ENCODE data around the gene ZNF341.

ZNF341 gene

DNA sequence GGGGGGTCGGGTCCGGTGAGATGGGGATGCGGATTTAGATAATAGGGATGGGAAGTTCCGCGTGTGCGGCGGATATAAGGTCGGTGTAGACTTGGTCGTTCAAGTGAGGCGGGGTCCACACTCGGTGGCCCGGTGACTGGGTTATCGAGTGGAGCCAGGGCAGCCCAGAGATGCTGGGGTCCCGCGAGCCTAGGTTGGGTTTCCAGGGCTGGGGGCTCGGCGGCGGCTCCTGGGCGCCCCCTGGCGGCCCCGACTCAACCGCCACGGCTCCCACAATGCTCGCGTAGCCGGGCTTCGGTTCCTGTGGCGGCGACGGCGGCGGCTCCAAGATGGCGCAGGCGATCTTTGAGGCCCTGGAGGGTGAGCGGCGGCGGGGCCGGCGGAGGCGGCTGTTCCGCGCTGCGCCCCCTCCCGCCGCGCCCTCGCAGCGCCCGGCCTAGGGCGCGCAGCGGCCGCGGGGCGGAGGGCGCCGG is at the start of gene ZNF341:
Gene ZNF341, plus strand, starts transcription at position 304 of the 473 bp plus-strand sequence. Its CDS starts 26 bp downstream, at position 330.
- H3K27ac Mint-ChIP-seq, result peak within 1 kb of the TSS; percentile 93
- no peaks in the 10 kb centered on the region for H3K27me3 Mint-ChIP-seq
- H3K4me3 Mint-ChIP-seq, result peak within 1 kb of the TSS; percentile 86
- H3K4me1 Mint-ChIP-seq (ENCODE audit: low read depth), result peaks cover 22% of the 10 kb centered on the region
- peaks cover 13% of the 10 kb centered on the region for H3K36me3 Mint-ChIP-seq (ENCODE audit: low read depth)
- peaks cover 5% of the 10 kb centered on the region for H3K9me3 Mint-ChIP-seq

DNA sequence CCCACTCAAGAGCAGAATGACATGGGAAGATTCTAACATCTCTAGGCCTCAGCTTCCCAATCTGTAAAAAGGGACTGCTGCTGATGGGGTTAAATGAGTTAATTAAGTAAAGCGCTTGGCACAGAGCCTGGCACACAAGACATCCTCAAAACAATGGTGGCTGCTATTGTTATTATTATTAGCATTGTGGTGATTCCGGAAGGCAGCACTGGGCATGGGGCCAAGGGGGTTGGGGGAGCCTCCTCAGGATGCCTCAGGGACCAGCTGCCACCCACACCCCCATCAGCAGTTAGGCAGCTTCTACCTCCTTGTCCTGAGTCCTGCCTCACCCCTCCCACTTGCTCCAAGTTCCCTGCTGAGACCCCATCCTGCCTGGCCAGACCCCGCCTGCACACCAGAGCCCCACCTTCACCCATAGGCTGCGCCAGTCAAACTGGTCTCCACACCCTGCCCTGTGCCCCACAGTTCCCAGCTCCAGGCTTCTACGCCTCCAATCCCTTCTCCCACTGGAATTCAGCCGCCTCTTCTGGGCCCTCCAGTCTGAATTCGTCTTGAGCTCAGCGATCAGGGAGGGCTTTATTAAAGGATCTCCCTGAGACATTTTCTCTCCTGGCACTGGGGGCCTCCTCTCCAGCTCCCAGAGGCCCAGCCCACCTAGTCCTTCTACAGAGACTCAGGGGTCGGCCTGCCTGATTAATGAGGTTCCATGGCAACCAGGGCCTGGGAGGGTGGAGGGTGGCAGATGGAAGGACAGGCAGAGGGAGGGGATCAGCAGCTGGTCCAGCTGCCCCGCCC is 47.1 kb upstream of the ZNF341 start:
- H3K4me1 Mint-ChIP-seq (ENCODE audit: low read depth), result peaks cover 82% of the 10 kb centered on the region
- peak overlapping the region; percentile 92 for H3K27ac Mint-ChIP-seq
- H3K9me3 Mint-ChIP-seq, result no peaks in the 10 kb centered on the region
- peaks cover 17% of the 10 kb centered on the region for H3K36me3 Mint-ChIP-seq (ENCODE audit: low read depth)
- peak overlapping the region; percentile 93 for H3K4me3 Mint-ChIP-seq
- no peaks in the 10 kb centered on the region for H3K27me3 Mint-ChIP-seq

DNA sequence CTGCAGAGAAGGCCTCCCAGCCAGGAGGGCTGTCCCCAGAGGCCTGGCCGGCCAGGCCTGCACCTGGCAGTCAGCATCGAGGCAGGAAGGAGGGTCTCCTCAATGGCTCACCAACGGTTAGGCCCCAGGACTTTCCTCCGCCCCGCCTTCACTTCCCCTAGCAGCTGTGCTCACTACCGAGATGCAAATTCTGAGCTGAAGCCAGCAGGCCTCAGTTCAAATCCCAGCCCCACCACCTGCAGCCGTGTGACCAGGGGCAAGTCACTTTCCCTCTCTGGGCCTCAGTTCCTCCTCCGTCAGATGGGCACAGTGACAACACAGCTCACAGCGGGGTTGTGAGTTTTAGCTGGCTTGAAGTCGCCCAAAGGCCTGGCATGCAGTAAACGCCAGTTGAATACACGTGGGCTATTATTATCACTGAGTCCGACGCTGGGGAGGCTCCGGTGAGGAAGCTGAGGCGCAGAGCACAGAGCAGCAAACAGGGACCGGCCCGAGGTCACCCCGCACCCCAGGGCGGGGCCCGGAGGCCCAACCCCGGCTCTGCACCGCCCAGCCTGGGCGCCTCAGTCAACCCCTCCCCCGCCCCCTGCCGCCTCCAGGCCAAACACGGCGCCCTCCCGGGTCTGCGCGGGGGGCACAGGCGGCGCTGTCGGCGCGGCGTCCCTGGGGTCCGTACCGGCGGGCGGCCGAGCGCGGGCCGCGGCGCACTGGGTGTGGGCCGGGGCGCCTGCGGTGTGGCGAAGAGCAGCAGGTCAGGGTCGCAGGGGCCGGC is 46.3 kb upstream of the ZNF341 start:
- Mint-ChIP-seq H3K27me3 (no peaks in the 10 kb centered on the region), H3K36me3 (ENCODE audit: low read depth) (peaks cover 13% of the 10 kb centered on the region), H3K9me3 (no peaks in the 10 kb centered on the region), H3K27ac (peak overlapping the region; percentile 92), H3K4me1 (ENCODE audit: low read depth) (peaks cover 83% of the 10 kb centered on the region), H3K4me3 (peak overlapping the region; percentile 93)

DNA sequence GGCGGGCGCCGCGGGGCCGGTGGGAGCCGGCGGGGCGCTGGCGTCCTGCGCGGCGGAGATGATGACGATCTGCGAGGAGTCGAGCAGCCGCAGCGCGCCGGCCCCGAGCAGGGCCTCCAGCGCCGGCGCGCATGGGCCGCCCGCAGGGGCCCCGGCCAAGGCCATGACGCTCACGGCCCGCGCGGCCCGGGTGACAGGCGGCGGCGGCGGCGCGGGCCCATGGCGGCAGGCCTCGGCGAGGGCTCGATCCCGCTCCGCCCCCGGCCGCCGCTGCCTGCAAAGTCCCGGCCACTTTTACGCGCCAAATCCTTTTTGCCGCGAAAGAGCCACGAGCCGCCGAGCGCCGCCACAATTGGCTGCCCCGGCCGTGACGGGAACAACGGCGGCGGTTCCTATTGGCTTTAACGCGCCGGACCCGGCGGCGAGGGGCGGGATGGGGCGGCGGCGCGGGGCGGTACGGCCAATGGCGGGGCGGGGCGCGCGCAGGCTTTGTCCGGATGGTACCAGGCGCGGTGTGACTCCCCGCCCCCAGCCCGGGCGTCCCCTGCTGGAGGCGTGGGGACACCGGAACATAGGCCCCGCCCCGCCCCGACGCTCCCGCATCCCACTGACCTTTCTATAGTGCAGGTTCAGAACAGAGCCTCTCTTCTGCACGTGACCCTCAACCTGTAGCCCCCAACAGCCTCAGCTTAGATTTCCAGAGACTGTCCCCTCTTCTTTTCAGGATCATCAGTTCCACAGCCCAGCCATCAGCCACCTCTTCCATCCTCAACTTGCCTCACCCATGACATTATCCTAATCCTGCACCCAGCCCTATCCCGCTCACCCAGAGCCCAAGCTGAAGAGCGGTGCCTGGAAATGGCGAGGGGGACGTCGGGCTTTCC is 45.5 kb upstream of the ZNF341 start, which contains the start of gene E2F1:
Gene E2F1, minus strand, starts transcription at position 286 of the 884 bp plus-strand sequence. Its CDS starts 121 bp downstream, at position 165.
- Mint-ChIP-seq H3K9me3 (no peaks in the 10 kb centered on the region), H3K4me3 (peak within 1 kb of the TSS; percentile 93), H3K4me1 (ENCODE audit: low read depth) (peaks cover 81% of the 10 kb centered on the region)

DNA sequence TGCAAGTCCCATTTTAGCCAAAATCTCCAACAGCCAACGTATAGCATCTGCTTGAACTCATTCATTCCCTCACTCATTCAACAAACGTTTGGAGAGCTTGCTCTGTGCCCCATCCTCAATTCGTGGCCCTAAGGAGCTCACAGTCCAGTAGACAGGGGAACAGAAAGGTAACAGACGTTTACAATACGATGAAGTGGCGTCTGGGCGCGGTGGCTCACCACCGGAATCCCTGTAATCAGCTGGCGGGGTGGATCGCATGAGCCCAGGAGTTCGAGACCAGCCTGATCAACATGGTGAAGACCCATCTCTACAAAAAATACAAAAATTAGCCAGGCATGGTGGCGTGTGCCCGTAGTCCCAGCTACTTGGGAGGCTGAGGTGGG is 44.8 kb upstream of the ZNF341 start:
- peak overlapping the region; percentile 78 for H3K27ac Mint-ChIP-seq

More for the DNA sequence above, 45.5 kb upstream of the ZNF341 start, which contains the start of gene E2F1:
- Mint-ChIP-seq H3K36me3 (ENCODE audit: low read depth) (peaks cover 10% of the 10 kb centered on the region), H3K27ac (peak within 1 kb of the TSS; percentile 92), H3K27me3 (no peaks in the 10 kb centered on the region)

DNA sequence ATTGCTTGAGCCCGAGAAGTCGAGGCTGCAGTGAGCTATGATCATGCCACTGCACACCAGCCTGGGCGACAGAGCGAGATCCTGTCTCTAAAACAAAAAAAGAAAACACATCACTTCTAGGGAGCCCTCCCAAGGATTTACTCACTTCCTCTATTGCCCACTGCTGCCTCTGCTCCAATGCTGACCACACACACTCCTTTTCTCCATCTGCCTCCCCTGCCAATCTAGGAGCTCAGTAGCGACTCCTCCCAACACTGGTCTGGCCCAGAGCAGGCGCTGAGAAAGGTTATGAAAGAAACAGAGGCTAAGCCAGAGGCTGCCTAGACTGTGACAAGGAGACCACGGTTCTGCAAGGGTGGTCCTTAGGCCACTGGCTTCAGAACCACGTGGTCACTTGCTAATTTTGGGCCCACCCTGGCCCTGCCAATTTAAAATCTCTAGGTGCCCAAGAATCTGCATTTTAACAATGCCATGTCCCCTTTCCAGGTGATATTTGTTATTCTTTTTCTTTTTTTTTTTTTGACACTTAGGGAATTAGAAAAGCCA is 44.4 kb upstream of the ZNF341 start:
- no peak overlapping the region for H3K27ac Mint-ChIP-seq
- no peaks in the 10 kb centered on the region for H3K27me3 Mint-ChIP-seq
- H3K9me3 Mint-ChIP-seq, result no peaks in the 10 kb centered on the region
- H3K4me3 Mint-ChIP-seq, result no peak overlapping the region
- H3K36me3 Mint-ChIP-seq (ENCODE audit: low read depth), result peaks cover 10% of the 10 kb centered on the region
- H3K4me1 Mint-ChIP-seq (ENCODE audit: low read depth), result peaks cover 70% of the 10 kb centered on the region

More for the DNA sequence above, 44.8 kb upstream of the ZNF341 start:
- Mint-ChIP-seq H3K27me3 (no peaks in the 10 kb centered on the region), H3K4me3 (peak overlapping the region; percentile 67), H3K4me1 (ENCODE audit: low read depth) (peaks cover 75% of the 10 kb centered on the region), H3K9me3 (no peaks in the 10 kb centered on the region), H3K36me3 (ENCODE audit: low read depth) (peaks cover 10% of the 10 kb centered on the region)

DNA sequence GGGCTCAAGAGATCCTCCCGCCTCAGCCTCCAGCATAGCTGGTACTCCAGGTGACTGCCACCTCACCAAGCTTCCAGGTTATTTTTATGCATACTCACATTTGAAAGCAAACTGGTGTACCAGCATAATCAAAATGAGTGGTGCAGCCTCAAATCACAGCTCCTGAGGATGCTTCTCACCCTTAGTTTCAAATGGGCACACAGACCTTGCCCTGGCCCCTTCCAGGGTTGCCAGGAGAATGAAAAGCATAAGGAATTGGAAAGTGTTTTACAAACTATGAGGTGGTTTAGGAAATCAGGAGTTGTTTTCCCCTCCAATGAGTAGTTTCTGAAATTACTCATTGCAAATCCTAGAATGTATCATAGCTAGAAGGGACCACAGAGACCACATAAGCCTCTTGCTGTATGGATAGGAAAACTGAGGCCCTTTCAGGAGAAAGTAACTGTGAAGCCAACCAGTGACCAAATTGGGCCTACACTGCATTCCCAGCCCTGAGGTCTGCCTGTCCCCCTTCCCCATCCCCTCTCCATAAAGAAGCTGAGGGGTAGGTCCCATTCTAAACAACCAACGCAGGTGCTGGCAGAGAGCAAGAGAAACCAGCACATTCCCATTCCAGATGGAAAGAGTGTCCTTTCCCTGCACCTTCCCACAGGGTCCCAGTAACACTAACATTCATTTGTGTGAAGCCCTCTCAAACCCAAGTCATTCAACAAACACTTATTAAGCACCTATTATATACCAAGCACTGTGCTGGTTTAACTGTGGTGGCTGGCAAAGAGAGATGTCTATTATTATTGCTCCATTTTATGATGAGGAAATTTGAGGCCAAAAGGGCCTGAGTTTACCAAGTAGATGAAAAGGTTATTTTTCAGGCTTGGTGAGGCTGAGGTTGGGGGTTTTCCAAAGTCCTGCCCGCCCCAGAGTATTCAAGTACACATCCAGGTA is 43.5 kb upstream of the ZNF341 start:
- peaks cover 64% of the 10 kb centered on the region for H3K4me1 Mint-ChIP-seq (ENCODE audit: low read depth)
- H3K4me3 Mint-ChIP-seq, result peak overlapping the region; percentile 49
- no peaks in the 10 kb centered on the region for H3K27me3 Mint-ChIP-seq
- no peaks in the 10 kb centered on the region for H3K9me3 Mint-ChIP-seq
- H3K27ac Mint-ChIP-seq, result peak overlapping the region; percentile 72
- H3K36me3 Mint-ChIP-seq (ENCODE audit: low read depth), result peaks cover 10% of the 10 kb centered on the region

DNA sequence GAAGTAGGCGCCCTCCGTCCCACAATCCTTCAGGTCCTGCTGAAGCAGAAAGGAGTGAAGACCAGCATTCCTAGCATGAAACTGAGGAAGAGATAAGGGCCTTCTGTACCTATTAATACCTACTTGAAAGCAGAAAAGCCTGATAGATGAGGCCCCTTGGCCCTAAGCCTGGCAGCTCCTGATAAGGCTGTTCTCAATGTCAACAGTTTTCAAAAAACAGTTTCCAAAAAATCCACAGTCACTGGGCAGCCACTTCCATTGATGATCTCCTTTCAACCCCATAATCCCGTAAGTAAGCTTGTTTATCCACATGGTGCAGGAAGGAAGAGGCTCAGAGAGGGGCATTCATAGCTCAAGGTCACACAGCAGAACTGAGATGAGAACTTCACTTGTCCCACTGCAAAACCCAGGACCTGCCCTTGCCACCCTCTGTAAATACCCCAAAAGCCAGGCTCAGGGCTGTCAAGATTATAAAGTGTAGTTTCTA is 42.8 kb upstream of the ZNF341 start:
- Mint-ChIP-seq H3K4me3 (no peak overlapping the region), H3K4me1 (ENCODE audit: low read depth) (peaks cover 62% of the 10 kb centered on the region), H3K27me3 (no peaks in the 10 kb centered on the region), H3K9me3 (no peaks in the 10 kb centered on the region), H3K27ac (peak overlapping the region; percentile 52), H3K36me3 (ENCODE audit: low read depth) (peaks cover 10% of the 10 kb centered on the region)

DNA sequence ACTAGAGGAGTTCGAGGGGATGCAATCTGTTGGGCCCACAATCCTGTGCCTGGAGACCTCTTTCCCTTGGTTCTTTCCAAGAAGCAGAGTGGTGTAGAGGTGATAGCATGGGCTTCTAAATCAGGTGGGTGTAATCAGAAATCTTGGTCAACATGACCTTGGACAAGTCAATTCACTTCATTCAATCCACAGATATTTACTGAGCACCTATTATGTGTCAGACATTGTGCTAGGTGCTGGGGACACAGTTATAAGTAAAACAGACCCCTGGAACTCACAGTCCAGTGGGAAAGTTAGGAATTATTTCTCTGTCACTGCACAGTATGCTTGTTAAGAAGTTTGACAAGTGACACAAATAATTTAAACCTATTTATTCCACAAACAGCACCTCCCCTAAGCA is 42.3 kb upstream of the ZNF341 start:
- H3K4me1 Mint-ChIP-seq (ENCODE audit: low read depth), result peaks cover 57% of the 10 kb centered on the region
- H3K36me3 Mint-ChIP-seq (ENCODE audit: low read depth), result peaks cover 10% of the 10 kb centered on the region
- H3K4me3 Mint-ChIP-seq, result peak overlapping the region; percentile 75
- H3K27ac Mint-ChIP-seq, result peak overlapping the region; percentile 79
- no peaks in the 10 kb centered on the region for H3K27me3 Mint-ChIP-seq
- H3K9me3 Mint-ChIP-seq, result no peaks in the 10 kb centered on the region

DNA sequence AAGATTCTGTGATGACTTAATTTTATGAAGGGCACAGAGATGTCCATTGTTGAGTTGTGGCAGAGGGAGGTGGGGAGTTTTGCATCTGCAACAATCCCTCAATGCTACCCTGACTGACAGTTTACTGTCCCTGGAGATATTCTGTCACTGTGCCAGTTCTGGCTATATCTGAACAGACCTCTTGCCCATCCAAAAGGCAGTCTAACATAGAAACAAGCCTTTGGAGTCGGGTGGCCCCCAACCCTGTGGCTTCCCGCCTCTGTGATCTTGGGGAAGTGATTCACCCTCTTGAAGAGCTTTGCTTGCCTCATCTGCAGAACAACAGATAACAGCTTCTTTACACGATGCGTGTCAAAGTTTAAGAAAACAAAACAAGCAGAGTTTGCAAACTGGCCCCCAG is 41.8 kb upstream of the ZNF341 start:
- Mint-ChIP-seq H3K36me3 (ENCODE audit: low read depth) (peaks cover 5% of the 10 kb centered on the region), H3K27ac (peak overlapping the region; percentile 79), H3K27me3 (no peaks in the 10 kb centered on the region), H3K4me3 (peak overlapping the region; percentile 75), H3K4me1 (ENCODE audit: low read depth) (peaks cover 52% of the 10 kb centered on the region), H3K9me3 (no peaks in the 10 kb centered on the region)

DNA sequence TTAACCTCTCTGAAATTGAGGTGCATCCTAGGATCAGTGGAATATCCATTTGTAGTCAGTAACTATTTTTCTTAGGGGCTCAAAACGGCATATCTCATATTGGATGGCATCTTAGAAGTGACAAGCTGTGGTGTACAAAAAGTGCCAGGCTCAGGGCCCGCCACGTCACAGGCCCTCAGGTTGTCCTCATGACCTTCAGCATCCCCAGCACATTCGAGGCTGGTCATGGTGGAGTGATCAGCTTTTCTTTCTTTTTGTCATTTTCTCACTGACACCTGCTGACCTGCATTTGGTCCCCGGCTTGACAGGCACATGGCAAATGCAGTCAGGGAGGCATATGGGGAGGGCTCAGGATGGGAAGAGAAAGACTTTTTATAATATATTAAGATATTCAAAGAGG is 38.5 kb upstream of the ZNF341 start:
- Mint-ChIP-seq H3K9me3 (no peaks in the 10 kb centered on the region), H3K36me3 (ENCODE audit: low read depth) (no peaks in the 10 kb centered on the region), H3K4me3 (no peak overlapping the region), H3K4me1 (ENCODE audit: low read depth) (peaks cover 29% of the 10 kb centered on the region), H3K27me3 (no peaks in the 10 kb centered on the region), H3K27ac (no peak overlapping the region)

DNA sequence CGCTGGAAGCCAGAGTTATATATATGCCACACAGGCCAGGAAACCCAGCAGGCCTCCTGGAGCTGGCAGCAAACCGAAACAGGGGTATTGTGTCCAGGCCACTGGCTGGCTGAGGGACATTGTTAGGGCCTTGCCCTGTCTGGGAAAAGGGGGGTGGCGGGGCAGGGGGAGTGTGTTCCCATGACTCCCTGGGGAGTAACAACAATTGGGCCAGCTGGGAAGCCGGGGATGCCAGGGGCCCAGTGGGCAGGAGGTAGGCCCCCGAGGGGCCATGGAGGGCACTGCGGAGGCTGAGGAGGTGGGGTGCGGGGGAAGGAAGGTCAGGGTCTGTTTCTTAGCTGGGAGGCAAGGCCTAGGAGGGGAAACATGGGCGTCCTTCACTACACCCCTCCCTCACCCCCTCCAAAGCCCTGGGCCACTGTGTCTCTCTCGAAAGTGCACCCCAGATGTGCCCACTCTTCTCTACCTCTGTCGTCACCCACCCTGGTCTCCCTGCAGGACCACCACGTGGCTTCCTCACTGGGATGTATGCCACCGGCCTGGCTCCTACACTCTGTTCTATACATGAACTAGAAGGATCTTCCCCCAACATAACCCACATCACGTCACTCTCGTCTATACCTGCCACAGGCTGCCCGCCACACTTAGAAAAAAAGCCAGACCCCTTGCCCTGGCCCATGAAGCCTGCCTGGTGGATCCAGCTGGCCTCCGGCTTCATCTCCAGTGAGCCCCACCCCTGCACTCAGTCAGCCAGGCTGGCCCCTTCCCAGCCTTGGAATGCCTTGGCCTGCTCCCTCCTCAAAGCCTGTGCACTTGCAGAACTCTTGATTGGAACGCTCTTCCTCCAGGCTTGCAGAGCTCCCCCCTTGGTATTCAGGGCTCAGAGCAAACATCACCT is 37.8 kb upstream of the ZNF341 start:
- Mint-ChIP-seq H3K4me3 (no peak overlapping the region), H3K4me1 (ENCODE audit: low read depth) (peaks cover 22% of the 10 kb centered on the region), H3K27ac (peak overlapping the region; percentile 55)

More for the DNA sequence above, 37.8 kb upstream of the ZNF341 start:
- Mint-ChIP-seq H3K36me3 (ENCODE audit: low read depth) (no peaks in the 10 kb centered on the region), H3K9me3 (no peaks in the 10 kb centered on the region), H3K27me3 (no peaks in the 10 kb centered on the region)

All from stimulated activated naive CD8-positive, alpha-beta T cell treated with anti-CD3 and anti-CD28 coated beads, Interleukin-15, Interleukin-2, amounts not matched to agents 100 ng/mL and 50 ng/mL, for 24 hours (primary cell).